Daoy (cell line): ENCODE measurements around the gene ZDHHC18. TPM values are rescaled to one million over a fixed set of nuclear protein-coding genes. Genes with fewer than 3 reads are reported as not detected.
"Not testable (repeated sequence)": the region's sequence is repeated elsewhere in the genome, so short reads cannot be mapped to it uniquely, and the experiment has no call there.

ENCODE experiments used
- DNase-seq: peaks from one replicate; pipeline ENCODE4 v3.0.0-alpha.2; 2015; ENCODE audit warnings: low read depth
- total RNA-seq: library from RNA; depleted of rRNA; stranded (reverse); fragments of >200 nt; shearing (Covaris generic); gene quantifications from 2 replicates; pipeline ENCODE4 v1.2.3, GENCODE V29; 2014

ZDHHC18 gene
- total RNA-seq, 1 experiment from 2014 or later = 10.7 TPM

- peak; percentile 35 for DNase-seq
Measured at GRCh38 chr1:26833432-26834405, 7.2 kb downstream of the ZDHHC18 start.

- DNase-seq = not testable (repeated sequence)
Measured at GRCh38 chr1:26837665-26838064, 11.2 kb downstream of the ZDHHC18 start.

- DNase-seq = no peak
Measured at GRCh38 chr1:26838474-26839338, 12.2 kb downstream of the ZDHHC18 start.

GRCh38 chr1:26839339-26839722 lies 12.8 kb downstream of the ZDHHC18 start:
- no peak for DNase-seq

- no peak for DNase-seq
Measured at GRCh38 chr1:26839779-26840178, 13.3 kb downstream of the ZDHHC18 start.

- no peak for DNase-seq
Measured at GRCh38 chr1:26844424-26845196, 18.1 kb downstream of the ZDHHC18 start.

- DNase-seq = not testable (repeated sequence)
Measured at GRCh38 chr1:26847826-26848225, 21.3 kb downstream of the ZDHHC18 start.

GRCh38 chr1:26848499-26848898 lies 22.0 kb downstream of the ZDHHC18 start:
- no peak for DNase-seq

GRCh38 chr1:26848941-26849774 lies 22.7 kb downstream of the ZDHHC18 start:
- DNase-seq = peak; percentile 95

GRCh38 chr1:26851106-26851684 lies 24.7 kb downstream of the ZDHHC18 start:
- no peak for DNase-seq

GRCh38 chr1:26852701-26853100 lies 26.2 kb downstream of the ZDHHC18 start:
- no peak for DNase-seq

- peak; percentile 85 for DNase-seq
Measured at GRCh38 chr1:26853156-26853555, 26.7 kb downstream of the ZDHHC18 start.

- DNase-seq = no peak
Measured at GRCh38 chr1:26853600-26853999, 27.1 kb downstream of the ZDHHC18 start.

GRCh38 chr1:26854906-26855305 lies 28.4 kb downstream of the ZDHHC18 start:
- DNase-seq = no peak

- no peak for DNase-seq
Measured at GRCh38 chr1:26855636-26856035, 29.1 kb downstream of the ZDHHC18 start.

GRCh38 chr1:26856181-26856580 lies 29.7 kb downstream of the ZDHHC18 start:
- DNase-seq = no peak

- no peak for DNase-seq
Measured at GRCh38 chr1:26856604-26857469, 30.3 kb downstream of the ZDHHC18 start.

GRCh38 chr1:26857473-26858060 lies 31.1 kb downstream of the ZDHHC18 start:
- DNase-seq = no peak

- no peak for DNase-seq
Measured at GRCh38 chr1:26858160-26858559, 31.7 kb downstream of the ZDHHC18 start.
